Measurements from ENCODE around the gene MMP20.

- TF ChIP-seq ZFP36L2 (CRISPR knock-in tag; IDR thresholded peaks at IDR 0.05) (no peak), FOXJ3 (CRISPR knock-in tag; IDR thresholded peaks at IDR 0.05; ENCODE audit: borderline replicate concordance) (no peak), CREB1 (IDR thresholded peaks at IDR 0.05) (no peak), CREB1 (CRISPR knock-in tag; IDR thresholded peaks at IDR 0.05) (no peak), ZBTB2 (CRISPR knock-in tag; IDR thresholded peaks at IDR 0.05; ENCODE audit: low read depth) (no peak), ZNF343 (CRISPR knock-in tag; IDR thresholded peaks at IDR 0.05) (no peak), TEAD2 (CRISPR knock-in tag; IDR thresholded peaks at IDR 0.05) (no peak), SALL2 (CRISPR knock-in tag; IDR thresholded peaks at IDR 0.05) (no peak), TAF1 (CRISPR knock-in tag; IDR thresholded peaks at IDR 0.05) (no peak), CTCF (CRISPR knock-in tag; IDR thresholded peaks at IDR 0.05) (no peak), ZNF704 (CRISPR knock-in tag; IDR thresholded peaks at IDR 0.05; ENCODE audit: borderline replicate concordance) (no peak), GABPA (IDR thresholded peaks at IDR 0.05; ENCODE audit: low read depth, low read length) (no peak), GABPA (CRISPR knock-in tag; IDR thresholded peaks at IDR 0.05; ENCODE audit: low read depth) (no peak), E2F1 (CRISPR knock-in tag; IDR thresholded peaks at IDR 0.05) (no peak), RFX5 (IDR thresholded peaks at IDR 0.05; ENCODE audit: low read depth, low read length) (no peak)
These were observed 37.5 kb upstream of the MMP20 start for GRCh38 chr11:102662607-102663006.

Data from HepG2 (cell line).